Measurements from ENCODE around the gene MED12L. TPM values are rescaled to one million over a fixed set of nuclear protein-coding genes. Genes with fewer than 3 reads are reported as not detected.

The MED12L gene
- total RNA-seq, 4 donors from 2014 or later, result 0.19 to 0.83 (median 0.41) TPM

DNA sequence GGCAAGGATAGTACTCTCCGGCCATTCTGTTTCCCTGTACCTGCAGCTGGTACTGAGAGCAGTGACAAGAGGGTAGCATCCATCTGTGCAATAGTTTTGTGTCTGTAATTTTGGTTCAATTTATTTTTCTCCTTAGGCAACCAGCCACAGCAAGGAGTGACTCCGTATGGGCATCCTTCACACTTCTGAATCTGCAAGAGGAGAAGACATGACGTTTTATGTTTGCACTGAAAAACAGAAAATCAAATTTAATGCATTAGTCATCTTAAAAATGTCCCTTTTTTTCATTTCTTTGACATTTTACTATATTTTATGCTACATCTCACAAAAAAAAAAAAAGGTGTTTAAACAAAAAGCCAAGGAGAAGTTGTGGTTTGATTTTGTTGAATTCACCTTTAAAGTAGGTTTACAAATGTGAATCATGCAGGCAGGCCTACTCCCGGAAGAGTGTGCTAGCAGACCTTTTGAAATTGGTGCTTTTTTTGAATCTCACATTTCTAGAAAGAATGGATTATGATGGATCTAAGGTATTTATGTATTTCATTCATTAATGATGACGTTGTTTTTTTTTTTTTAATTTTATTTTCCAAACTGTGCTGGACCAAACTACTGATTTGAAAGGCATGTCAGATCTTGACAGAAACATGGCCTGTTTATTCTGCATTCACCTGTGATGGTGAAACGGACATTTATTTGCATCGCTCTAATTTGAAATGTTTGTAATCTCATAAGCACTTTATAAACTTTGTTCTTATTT, 347.3 kb downstream of the MED12L start:
- intact Hi-C loops (cut with DNase I), result no loop called here
- no peak overlapping the region for H3K27ac ChIP-seq (replicated peaks in 1 of 4)
- peaks cover 0 to 11% (median 0%) of the 10 kb centered on the region in 4 donors for H3K4me1 ChIP-seq
- no peaks in the 10 kb centered on the region for H3K27me3 ChIP-seq
- no peaks in the 10 kb centered on the region for H3K36me3 ChIP-seq
- TF ChIP-seq, protein P1, sequence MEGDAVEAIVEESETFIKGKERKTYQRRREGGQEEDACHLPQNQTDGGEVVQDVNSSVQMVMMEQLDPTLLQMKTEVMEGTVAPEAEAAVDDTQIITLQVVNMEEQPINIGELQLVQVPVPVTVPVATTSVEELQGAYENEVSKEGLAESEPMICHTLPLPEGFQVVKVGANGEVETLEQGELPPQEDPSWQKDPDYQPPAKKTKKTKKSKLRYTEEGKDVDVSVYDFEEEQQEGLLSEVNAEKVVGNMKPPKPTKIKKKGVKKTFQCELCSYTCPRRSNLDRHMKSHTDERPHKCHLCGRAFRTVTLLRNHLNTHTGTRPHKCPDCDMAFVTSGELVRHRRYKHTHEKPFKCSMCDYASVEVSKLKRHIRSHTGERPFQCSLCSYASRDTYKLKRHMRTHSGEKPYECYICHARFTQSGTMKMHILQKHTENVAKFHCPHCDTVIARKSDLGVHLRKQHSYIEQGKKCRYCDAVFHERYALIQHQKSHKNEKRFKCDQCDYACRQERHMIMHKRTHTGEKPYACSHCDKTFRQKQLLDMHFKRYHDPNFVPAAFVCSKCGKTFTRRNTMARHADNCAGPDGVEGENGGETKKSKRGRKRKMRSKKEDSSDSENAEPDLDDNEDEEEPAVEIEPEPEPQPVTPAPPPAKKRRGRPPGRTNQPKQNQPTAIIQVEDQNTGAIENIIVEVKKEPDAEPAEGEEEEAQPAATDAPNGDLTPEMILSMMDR (IDR thresholded peaks at IDR 0.05), result no peak
- no peak for TF ChIP-seq EP300 (IDR thresholded peaks at IDR 0.05)
- no peak for TF ChIP-seq POLR2AphosphoS5 (IDR thresholded peaks at IDR 0.05)
- TF ChIP-seq POLR2A (IDR thresholded peaks at IDR 0.05; ENCODE audit: low read depth), result no peak
- 90% methylated on average over 7 of the region's 7 CpGs for WGBS
- no peak for DNase-seq (ENCODE audit: extremely low spot score)
- no peak overlapping the region for H3K4me3 ChIP-seq
- no peaks in the 10 kb centered on the region for H3K9me3 ChIP-seq

DNA sequence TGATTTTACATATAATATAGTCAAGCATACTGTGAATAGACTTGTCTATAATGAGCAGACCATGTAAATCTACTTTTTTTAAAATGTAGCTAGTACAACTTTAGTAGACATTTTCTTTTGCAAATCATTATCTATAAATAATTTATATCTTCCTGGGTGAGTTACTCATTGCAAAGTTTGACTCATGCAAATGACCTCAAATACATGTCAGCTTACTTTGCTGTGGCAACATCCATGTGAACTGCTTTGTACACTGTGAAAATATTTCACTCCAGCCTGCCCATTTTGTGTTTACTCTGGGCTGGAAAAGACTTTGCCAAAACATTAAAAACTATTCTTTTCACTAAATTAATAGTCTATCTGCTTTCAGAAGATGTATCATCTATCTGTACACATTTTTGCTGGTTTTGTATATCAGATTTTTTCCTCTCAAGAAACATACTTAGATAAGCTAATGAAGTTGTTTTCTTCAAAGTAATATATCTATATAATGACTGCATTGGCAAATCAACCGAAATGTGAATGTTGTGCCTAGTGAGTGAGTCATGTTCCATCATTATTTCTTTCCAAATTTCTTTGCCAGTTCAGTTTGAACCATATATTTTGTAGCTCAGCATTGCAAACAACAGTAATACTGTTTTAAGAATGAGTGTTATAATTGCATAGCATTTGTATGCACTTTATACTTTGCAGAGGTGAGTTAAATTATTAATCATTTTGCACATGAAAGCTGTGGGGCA, 348.9 kb downstream of the MED12L start:
- WGBS, result 47% methylated on average over 1 of the region's 1 CpG
- H3K4me1 ChIP-seq, result peaks cover 0 to 11% (median 0%) of the 10 kb centered on the region in 4 donors
- no peak for DNase-seq (ENCODE audit: extremely low spot score)
- H3K9me3 ChIP-seq, result no peaks in the 10 kb centered on the region
- no peak overlapping the region for H3K27ac ChIP-seq (replicated peaks in 1 of 4)
- intact Hi-C loops (cut with DNase I), result no loop called here
- no peak overlapping the region for H3K4me3 ChIP-seq
- no peaks in the 10 kb centered on the region for H3K27me3 ChIP-seq
- no peaks in the 10 kb centered on the region for H3K36me3 ChIP-seq
- TF ChIP-seq, protein P1 (IDR thresholded peaks at IDR 0.05), result no peak
- TF ChIP-seq POLR2AphosphoS5 (IDR thresholded peaks at IDR 0.05), result no peak
- TF ChIP-seq POLR2A (IDR thresholded peaks at IDR 0.05; ENCODE audit: low read depth), result no peak
- no peak for TF ChIP-seq EP300 (IDR thresholded peaks at IDR 0.05)

DNA sequence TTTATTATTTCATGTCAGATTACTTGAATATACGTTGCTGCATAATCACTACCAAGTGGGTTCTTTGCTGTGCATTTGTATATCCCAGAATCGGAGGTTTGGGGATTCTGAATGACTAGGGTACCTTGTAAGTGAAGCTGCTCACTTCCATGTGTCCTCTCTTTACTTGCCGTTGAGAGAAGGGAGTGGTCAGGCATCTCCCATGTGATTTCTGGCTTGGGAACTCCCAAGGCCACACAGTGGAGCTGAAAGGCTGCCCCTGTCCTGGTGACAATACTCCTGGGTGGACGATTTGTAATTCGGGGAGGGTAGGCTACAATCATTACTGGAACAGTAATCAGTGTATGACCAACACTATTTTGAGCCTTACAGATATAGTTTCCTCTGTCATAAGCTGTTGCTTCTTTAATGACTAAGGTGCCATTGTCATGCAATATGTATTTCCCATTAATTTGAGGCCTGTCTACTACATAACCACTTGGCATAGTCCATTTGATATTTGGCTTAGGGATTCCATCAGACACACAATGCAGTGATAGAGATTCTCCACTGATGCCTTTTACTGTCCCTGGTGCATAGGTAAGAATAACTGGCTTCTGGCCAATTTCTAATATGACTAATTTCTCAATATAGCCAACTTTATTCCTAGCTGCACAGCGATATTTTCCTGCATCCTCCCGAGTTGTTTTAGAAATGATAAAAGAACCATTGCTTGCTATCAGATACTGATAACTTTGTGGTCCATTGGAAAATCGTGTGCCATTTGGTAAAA, 351.4 kb downstream of the MED12L start:
- no peak for DNase-seq (ENCODE audit: extremely low spot score)
- H3K36me3 ChIP-seq, result no peaks in the 10 kb centered on the region
- intact Hi-C loops (cut with DNase I), result no loop called here
- H3K4me3 ChIP-seq, result no peak overlapping the region
- no peak overlapping the region for H3K27ac ChIP-seq (replicated peaks in 1 of 4)
- H3K9me3 ChIP-seq, result no peaks in the 10 kb centered on the region
- H3K4me1 ChIP-seq, result peaks cover 0 to 11% (median 0%) of the 10 kb centered on the region in 4 donors
- TF ChIP-seq POLR2A (IDR thresholded peaks at IDR 0.05; ENCODE audit: low read depth) (no peak), POLR2AphosphoS5 (IDR thresholded peaks at IDR 0.05) (no peak)
- TF ChIP-seq, protein P1 (IDR thresholded peaks at IDR 0.05), result no peak
- 87% methylated on average over 8 of the region's 8 CpGs for WGBS
- H3K27me3 ChIP-seq, result no peaks in the 10 kb centered on the region

DNA sequence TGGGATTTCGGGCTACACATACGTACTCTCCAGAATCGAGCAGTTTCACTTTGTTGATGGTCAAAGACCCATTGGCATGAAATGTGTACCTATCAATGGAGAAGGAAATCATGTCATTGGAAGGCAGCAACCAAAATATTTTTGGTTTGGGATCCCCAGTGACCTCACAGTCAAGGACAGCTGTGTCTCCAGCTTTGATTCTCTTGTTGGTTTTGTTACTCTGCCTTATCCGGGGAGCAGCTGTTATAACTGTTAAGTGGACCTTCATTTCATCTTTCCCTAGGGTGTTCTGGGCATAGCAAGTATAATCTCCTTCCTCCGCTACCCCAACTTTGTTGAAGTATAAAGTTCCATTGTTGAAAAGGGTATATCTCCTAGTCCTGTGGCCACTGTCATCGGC, 352.4 kb downstream of the MED12L start:
- no peak for TF ChIP-seq EP300 (IDR thresholded peaks at IDR 0.05)
- no peak for TF ChIP-seq POLR2A (IDR thresholded peaks at IDR 0.05; ENCODE audit: low read depth)
- no peak for TF ChIP-seq POLR2AphosphoS5 (IDR thresholded peaks at IDR 0.05)
- TF ChIP-seq, protein P1 (IDR thresholded peaks at IDR 0.05), result no peak
- Histone ChIP-seq H3K27me3 (no peaks in the 10 kb centered on the region), H3K4me3 (no peak overlapping the region), H3K27ac (replicated peaks in 1 of 4) (no peak overlapping the region), H3K9me3 (no peaks in the 10 kb centered on the region), H3K4me1 (peaks cover 0 to 11% (median 0%) of the 10 kb centered on the region in 4 donors), H3K36me3 (no peaks in the 10 kb centered on the region)
- no peak for DNase-seq (ENCODE audit: extremely low spot score)
- intact Hi-C loops (cut with DNase I), result no loop called here
- 86% methylated on average over 6 of the region's 6 CpGs for WGBS
